ENCODE data around the gene MAP7. TPM values are rescaled to one million over a fixed set of nuclear protein-coding genes. Genes with fewer than 3 reads are reported as not detected.

Gene MAP7
- polyA plus RNA-seq, 2 of the 4 experiments (the other 2 are of a cell fraction), result 60.6 to 64.5 TPM

DNA sequence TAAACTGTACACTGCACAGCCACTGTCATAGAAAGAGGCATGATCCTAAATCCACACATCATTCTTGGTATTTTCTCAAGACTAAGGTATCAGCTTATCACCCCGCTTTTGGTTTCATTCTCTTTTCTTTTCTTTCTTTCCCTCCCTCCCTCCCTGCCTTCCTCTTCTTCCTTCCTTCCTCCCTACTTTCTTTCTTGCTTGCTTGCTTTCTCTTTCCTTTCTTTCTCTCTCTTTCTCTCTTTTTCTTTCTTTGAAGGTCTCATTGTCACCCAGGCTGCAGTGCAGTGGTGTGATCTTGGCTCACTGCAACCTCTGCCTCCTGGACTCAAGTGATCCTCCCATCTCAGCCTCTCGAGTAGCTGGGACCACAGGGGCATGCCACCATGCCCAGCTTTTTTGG lies 81.1 kb downstream of the MAP7 start:
- ChIA-PET CTCF (interaction anchor here (0.8 to 2.6 kb wide), 2 partner anchors 57 to 60 kb away, joined by 3 to 7 read pairs; no protein-coding TSS in a partner anchor), POLR2A (no interaction called here)
- ATAC-seq, result no peak; a peak in 1 of 6 replicates
- TF ChIP-seq, protein P1, sequence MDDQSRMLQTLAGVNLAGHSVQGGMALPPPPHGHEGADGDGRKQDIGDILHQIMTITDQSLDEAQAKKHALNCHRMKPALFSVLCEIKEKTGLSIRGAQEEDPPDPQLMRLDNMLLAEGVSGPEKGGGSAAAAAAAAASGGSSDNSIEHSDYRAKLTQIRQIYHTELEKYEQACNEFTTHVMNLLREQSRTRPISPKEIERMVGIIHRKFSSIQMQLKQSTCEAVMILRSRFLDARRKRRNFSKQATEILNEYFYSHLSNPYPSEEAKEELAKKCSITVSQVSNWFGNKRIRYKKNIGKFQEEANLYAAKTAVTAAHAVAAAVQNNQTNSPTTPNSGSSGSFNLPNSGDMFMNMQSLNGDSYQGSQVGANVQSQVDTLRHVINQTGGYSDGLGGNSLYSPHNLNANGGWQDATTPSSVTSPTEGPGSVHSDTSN (IDR thresholded peaks at IDR 0.05), result no peak
- no peak for TF ChIP-seq KDM5A (IDR thresholded peaks at IDR 0.05)
- no peak for TF ChIP-seq NFE2L2 (conservative IDR thresholded peaks at IDR 0.05; ENCODE audit: low read length)
- TF ChIP-seq MAFK (IDR thresholded peaks at IDR 0.05; ENCODE audit: partially characterized antibody), result no peak
- TF ChIP-seq EHF (CRISPR knock-in tag; IDR thresholded peaks at IDR 0.05), result no peak
- TF ChIP-seq ZSCAN20 (CRISPR knock-in tag; IDR thresholded peaks at IDR 0.05), result no peak
- no peak for TF ChIP-seq CHD4 (IDR thresholded peaks at IDR 0.05; ENCODE audit: borderline replicate concordance)
- TF ChIP-seq, protein P2, sequence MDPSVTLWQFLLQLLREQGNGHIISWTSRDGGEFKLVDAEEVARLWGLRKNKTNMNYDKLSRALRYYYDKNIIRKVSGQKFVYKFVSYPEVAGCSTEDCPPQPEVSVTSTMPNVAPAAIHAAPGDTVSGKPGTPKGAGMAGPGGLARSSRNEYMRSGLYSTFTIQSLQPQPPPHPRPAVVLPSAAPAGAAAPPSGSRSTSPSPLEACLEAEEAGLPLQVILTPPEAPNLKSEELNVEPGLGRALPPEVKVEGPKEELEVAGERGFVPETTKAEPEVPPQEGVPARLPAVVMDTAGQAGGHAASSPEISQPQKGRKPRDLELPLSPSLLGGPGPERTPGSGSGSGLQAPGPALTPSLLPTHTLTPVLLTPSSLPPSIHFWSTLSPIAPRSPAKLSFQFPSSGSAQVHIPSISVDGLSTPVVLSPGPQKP (IDR thresholded peaks at IDR 0.05; ENCODE audit: low read depth, low read length), result no peak
- TF ChIP-seq HOXB5 (CRISPR knock-in tag; IDR thresholded peaks at IDR 0.05), result no peak
- no peak for TF ChIP-seq NR3C1 (IDR thresholded peaks at IDR 0.05)
- no peak for TF ChIP-seq NPAS2 (CRISPR knock-in tag; IDR thresholded peaks at IDR 0.05; ENCODE audit: borderline replicate concordance)
- TF ChIP-seq EP300 (IDR thresholded peaks at IDR 0.05), result no peak
- TF ChIP-seq FOSB (CRISPR knock-in tag; IDR thresholded peaks at IDR 0.05), result no peak
- TF ChIP-seq, protein P3, sequence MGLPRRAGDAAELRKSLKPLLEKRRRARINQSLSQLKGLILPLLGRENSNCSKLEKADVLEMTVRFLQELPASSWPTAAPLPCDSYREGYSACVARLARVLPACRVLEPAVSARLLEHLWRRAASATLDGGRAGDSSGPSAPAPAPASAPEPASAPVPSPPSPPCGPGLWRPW (IDR thresholded peaks at IDR 0.05), result no peak
- TF ChIP-seq RNF2 (IDR thresholded peaks at IDR 0.05; ENCODE audit: borderline replicate concordance, low read depth), result no peak
- TF ChIP-seq HMGXB4 (CRISPR knock-in tag; IDR thresholded peaks at IDR 0.05; ENCODE audit: borderline replicate concordance), result no peak
- TF ChIP-seq RAD21 (conservative IDR thresholded peaks at IDR 0.05 in 1 of 2, IDR thresholded peaks at IDR 0.05 in 1 of 2), result no peak
- no peak for TF ChIP-seq TP53 (CRISPR knock-in tag; IDR thresholded peaks at IDR 0.05)
- TF ChIP-seq, protein P4, sequence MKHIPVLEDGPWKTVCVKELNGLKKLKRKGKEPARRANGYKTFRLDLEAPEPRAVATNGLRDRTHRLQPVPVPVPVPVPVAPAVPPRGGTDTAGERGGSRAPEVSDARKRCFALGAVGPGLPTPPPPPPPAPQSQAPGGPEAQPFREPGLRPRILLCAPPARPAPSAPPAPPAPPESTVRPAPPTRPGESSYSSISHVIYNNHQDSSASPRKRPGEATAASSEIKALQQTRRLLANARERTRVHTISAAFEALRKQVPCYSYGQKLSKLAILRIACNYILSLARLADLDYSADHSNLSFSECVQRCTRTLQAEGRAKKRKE (CRISPR knock-in tag; IDR thresholded peaks at IDR 0.05; ENCODE audit: low read depth), result no peak
- peaks cover 96% of the 10 kb centered on the region for H3K4me1 ChIP-seq
- no peak for FAIRE-seq
- H3K9me3 ChIP-seq, result no peaks in the 10 kb centered on the region
- H3K27ac ChIP-seq, result peak overlapping the region; percentile 54 to 86
- no peak for DNase-seq (ENCODE audit: low read depth in 1 of 2, low spot score in 1 of 2)
- WGBS (ENCODE audit: missing lambda C conversion rate), result 76% methylated on average over 2 of the region's 2 CpGs
- H3K4me3 ChIP-seq, result no peak overlapping the region
- peak overlapping the region; percentile 70 for H3K4me2 ChIP-seq

GRCh38 chr6:136468711-136469110 lies 81.5 kb downstream of the MAP7 start:
- no peak for FAIRE-seq
- H3K9me3 ChIP-seq, result no peaks in the 10 kb centered on the region
- DNase-seq (ENCODE audit: low read depth in 1 of 2, low spot score in 1 of 2), result no peak
- ChIA-PET POLR2A (no interaction called here), CTCF (interaction anchor here (2.6 kb wide), 1 partner anchor 57 kb away, joined by 7 read pairs; no protein-coding TSS in a partner anchor)
- peaks cover 96% of the 10 kb centered on the region for H3K4me1 ChIP-seq
- TF ChIP-seq POLR2AphosphoS2 (conservative IDR thresholded peaks at IDR 0.05; ENCODE audit: low read length), result no peak
- no peak for TF ChIP-seq ZFP36 (IDR thresholded peaks at IDR 0.05; ENCODE audit: borderline replicate concordance, partially characterized antibody)
- TF ChIP-seq MAX (IDR thresholded peaks at IDR 0.05), result no peak
- TF ChIP-seq FOXS1 (CRISPR knock-in tag; IDR thresholded peaks at IDR 0.05), result no peak
- TF ChIP-seq PHF8 (IDR thresholded peaks at IDR 0.05; ENCODE audit: borderline replicate concordance, low read depth), result no peak
- no peak for TF ChIP-seq BHLHE40 (IDR thresholded peaks at IDR 0.05; ENCODE audit: low read depth, low read length)
- TF ChIP-seq, protein P4 (CRISPR knock-in tag; IDR thresholded peaks at IDR 0.05; ENCODE audit: low read depth), result no peak
- no peak for TF ChIP-seq JUN (IDR thresholded peaks at IDR 0.05)
- TF ChIP-seq ZSCAN20 (CRISPR knock-in tag; IDR thresholded peaks at IDR 0.05), result no peak
- TF ChIP-seq HDAC2 (IDR thresholded peaks at IDR 0.05), result no peak
- WGBS (ENCODE audit: missing lambda C conversion rate), result 85% methylated on average over 3 of the region's 3 CpGs
- H3K4me3 ChIP-seq, result no peak overlapping the region
- peak in 1 of 2 experiments; percentile 15; a peak in 2 of 6 replicates for ATAC-seq
- H3K27ac ChIP-seq, result peak overlapping the region; percentile 54 to 86; a peak in 5 of 6 replicates
- peak overlapping the region; percentile 70 for H3K4me2 ChIP-seq
